Spleen (tissue), 11 donors: Measurements from ENCODE around the gene CLCN3. TPM values are rescaled to one million over a fixed set of nuclear protein-coding genes. Genes with fewer than 3 reads are reported as not detected.

Experiments used
- DNase-seq: peaks from one replicate; pipeline ENCODE4 v3.0.0-alpha.2; 2020
- H3K27ac ChIP-seq, 8 donors: fragments of 200-600 bp; sonication (generic) in 7 of 8; 1 replicate in 4 of 8; 2 replicates in 4 of 8; pipeline versions ENCODE4 v1.5.0 to v1.8.0; 2016 to 2021; ENCODE audit warnings: inconsistent platforms in 4 of 8, mild to moderate bottlenecking in 4 of 8, moderate library complexity in 1 of 8
- H3K27me3 ChIP-seq, 7 donors: fragments of 200-600 bp; sonication (generic) in 6 of 7; replicated peaks in 1 of 7; 1 replicate in 4 of 7; 2 replicates in 3 of 7; pipeline versions ENCODE4 v1.5.0 to v1.8.0; 2016 to 2021; ENCODE audit warnings: inconsistent platforms in 3 of 7, mild to moderate bottlenecking in 1 of 7
- H3K36me3 ChIP-seq, 6 donors: fragments of 200-600 bp; sonication (generic) in 5 of 6; 1 replicate in 4 of 6; 2 replicates in 2 of 6; pipeline versions ENCODE4 v1.5.0 to v1.8.0; 2016 to 2021; ENCODE audit warnings: inconsistent platforms in 2 of 6
- H3K4me1 ChIP-seq, 6 donors: fragments of 200-600 bp; sonication (generic) in 5 of 6; 1 replicate in 3 of 6; 2 replicates in 3 of 6; pipeline versions ENCODE4 v1.5.0 to v1.8.0; 2016 to 2021; ENCODE audit warnings: inconsistent platforms in 3 of 6
- H3K4me3 ChIP-seq, 8 donors: fragments of 200-600 bp; sonication (generic) in 7 of 8; 1 replicate in 4 of 8; 2 replicates in 4 of 8; pipeline versions ENCODE4 v1.5.0 to v1.8.0; 2016 to 2021; ENCODE audit warnings: inconsistent platforms in 4 of 8, mild to moderate bottlenecking in 4 of 8, moderate library complexity in 2 of 8
- H3K9me3 ChIP-seq, 8 donors: fragments of 200-600 bp; sonication (generic) in 7 of 8; 1 replicate in 4 of 8; 2 replicates in 4 of 8; pipeline versions ENCODE4 v1.5.0 to v1.8.0; 2016 to 2021; ENCODE audit warnings: inconsistent platforms in 4 of 8
- POLR2A ChIP-seq, 3 donors: fragments of 450-650 bp; IDR thresholded peaks; one replicate each; pipeline ENCODE4 v1.5.1; 2017; ENCODE audit warnings: antibody characterized with exemption in 3 of 3, mild to moderate bottlenecking in 1 of 3
- POLR2AphosphoS5 ChIP-seq, 3 donors: sonication (generic); formaldehyde crosslinking; IDR thresholded peaks; one replicate each; pipeline ENCODE4 v1.5.1; 2017; ENCODE audit warnings: antibody characterized with exemption in 3 of 3
- WGBS, 5 donors: extraction: QIAGEN DNeasy Blood & Tissue Kit in 3 of 5; methylation state at CpG; one replicate each; pipeline versions ENCODE4 v1.1.5 to v1.1.7; 2013 to 2018; 5-methylcytosine and 5-hydroxymethylcytosine counted together
- intact Hi-C: fragments of 100-400 bp; cut with DNase I; formaldehyde crosslinking; loops from one replicate; pipeline ENCODE4 v1.15.0; 2023; ENCODE audit warnings: low total_unique reads
- polyA plus RNA-seq, 3 donors: library from polyadenylated mRNA; stranded (reverse); fragments of 200-250 nt; gene quantifications; one replicate each; pipeline ENCODE4 v1.2.1, GENCODE V29; 2013
- total RNA-seq, 7 donors: library from RNA; depleted of rRNA in 3 of 7; stranded (reverse); fragments of >200 nt in 3 of 7; fragmentation: NEBNext Ultra II Directional in 4 of 7; extraction: Animal tissue kit (Norgen Biotek cat#: 25700) in 4 of 7; gene quantifications; one replicate each; pipeline versions ENCODE4 v1.1.0 to v1.2.1, GENCODE V29; 2016 to 2021
- TF ChIP-seq, protein P1 (sequence below), 11 experiments: fragments of 200-600 bp in 7 of 11; fragments of 450-650 bp in 4 of 11; sonication (generic) in 4 of 11; IDR thresholded peaks in 8 of 11; conservative IDR thresholded peaks in 3 of 11; 1 replicate in 7 of 11; 2 replicates in 4 of 11; pipeline versions ENCODE4 v1.4.0 to v1.8.0; 2016 to 2021; ENCODE audit warnings: antibody characterized with exemption in 11 of 11, inconsistent platforms in 4 of 11, mild to moderate bottlenecking in 1 of 11
- donor health status: healthy with polysubstance abuse.
- donor health status: DM: no; HTN: no; CAD: no; lungs with moderate emphysema.
- donor health status: DM: no; HTN: no; CAD: no.
- donor health status: Bipolar disorder and iron deficiency.
- donor health status: healthy.
- donor health status: DM: no; HTN: no; CAD: no.
- donor health status: DM: yes; HTN: yes; CAD: no.

The CLCN3 gene
- total and polyA plus RNA-seq, 10 donors = 4.0 to 43.3 (median 30.4) TPM

DNA sequence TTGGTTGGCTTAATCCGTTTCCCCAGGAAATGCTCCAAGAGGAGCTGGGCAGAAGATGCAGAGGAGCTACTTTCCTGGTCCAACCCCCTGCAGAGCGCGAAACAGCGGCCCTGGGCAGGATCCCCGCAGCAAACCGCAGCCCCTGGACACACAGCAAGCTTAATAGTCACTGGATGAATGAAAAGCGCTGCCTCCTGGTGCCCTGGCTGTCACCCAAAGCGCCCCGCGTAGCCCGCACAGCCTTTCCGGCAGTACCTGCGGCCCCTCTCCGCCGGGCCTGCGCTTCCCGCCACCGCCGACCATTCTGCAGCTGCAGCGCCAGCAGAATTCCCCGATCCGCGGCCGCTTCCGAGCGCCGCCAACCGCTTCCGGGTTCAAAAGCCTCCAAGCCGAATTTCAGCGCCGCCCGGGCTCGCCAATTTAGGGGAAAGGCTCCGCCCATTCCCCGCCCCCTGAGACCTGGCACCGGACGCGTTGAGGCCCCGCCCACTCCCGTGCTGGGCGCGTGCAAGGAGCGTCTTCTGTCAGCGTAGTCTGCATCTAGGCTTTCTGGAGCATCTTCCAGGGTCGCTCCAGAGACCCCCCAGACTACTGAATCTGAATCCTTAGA, 137.3 kb downstream of the CLCN3 start, which contains the start of gene HPF1:
Gene HPF1 (minus strand): TSS at position 370 of the 610 bp plus-strand sequence. CDS start 67 bp downstream, at position 303.
- peak within 1 kb of the TSS; percentile 33 to 84 (median 78) for H3K27ac ChIP-seq
- H3K36me3 ChIP-seq = peaks cover 0 to 10% (median 6%) of the 10 kb centered on the region in 6 donors
- DNase-seq = peak; percentile 97
- peaks cover 6 to 31% (median 19%) of the 10 kb centered on the region in 6 donors for H3K4me1 ChIP-seq
- no peaks in the 10 kb centered on the region for H3K27me3 ChIP-seq
- 0 to 1% (median 0%) methylated on average over 17 to 46 of the region's 46 CpGs for WGBS, 5 donors
- H3K9me3 ChIP-seq = no peaks in the 10 kb centered on the region
- intact Hi-C loops = loop anchor here (5.0 kb wide), 1 partner anchor 145 kb away; the partner anchor contains the start of gene NEK1
- peak within 1 kb of the TSS; percentile 73 to 98 (median 89) for H3K4me3 ChIP-seq
- TF ChIP-seq POLR2A (IDR thresholded peaks at IDR 0.05) = peak in 1 of 3 donors; percentile 33
- TF ChIP-seq, protein P1, sequence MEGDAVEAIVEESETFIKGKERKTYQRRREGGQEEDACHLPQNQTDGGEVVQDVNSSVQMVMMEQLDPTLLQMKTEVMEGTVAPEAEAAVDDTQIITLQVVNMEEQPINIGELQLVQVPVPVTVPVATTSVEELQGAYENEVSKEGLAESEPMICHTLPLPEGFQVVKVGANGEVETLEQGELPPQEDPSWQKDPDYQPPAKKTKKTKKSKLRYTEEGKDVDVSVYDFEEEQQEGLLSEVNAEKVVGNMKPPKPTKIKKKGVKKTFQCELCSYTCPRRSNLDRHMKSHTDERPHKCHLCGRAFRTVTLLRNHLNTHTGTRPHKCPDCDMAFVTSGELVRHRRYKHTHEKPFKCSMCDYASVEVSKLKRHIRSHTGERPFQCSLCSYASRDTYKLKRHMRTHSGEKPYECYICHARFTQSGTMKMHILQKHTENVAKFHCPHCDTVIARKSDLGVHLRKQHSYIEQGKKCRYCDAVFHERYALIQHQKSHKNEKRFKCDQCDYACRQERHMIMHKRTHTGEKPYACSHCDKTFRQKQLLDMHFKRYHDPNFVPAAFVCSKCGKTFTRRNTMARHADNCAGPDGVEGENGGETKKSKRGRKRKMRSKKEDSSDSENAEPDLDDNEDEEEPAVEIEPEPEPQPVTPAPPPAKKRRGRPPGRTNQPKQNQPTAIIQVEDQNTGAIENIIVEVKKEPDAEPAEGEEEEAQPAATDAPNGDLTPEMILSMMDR (IDR thresholded peaks at IDR 0.05 in 8 of 11, conservative IDR thresholded peaks at IDR 0.05 in 3 of 11) = peak in 1 of 11 experiments; percentile 33
- TF ChIP-seq POLR2AphosphoS5 (IDR thresholded peaks at IDR 0.05) = peak; percentile 75 to 91 (median 89)

DNA sequence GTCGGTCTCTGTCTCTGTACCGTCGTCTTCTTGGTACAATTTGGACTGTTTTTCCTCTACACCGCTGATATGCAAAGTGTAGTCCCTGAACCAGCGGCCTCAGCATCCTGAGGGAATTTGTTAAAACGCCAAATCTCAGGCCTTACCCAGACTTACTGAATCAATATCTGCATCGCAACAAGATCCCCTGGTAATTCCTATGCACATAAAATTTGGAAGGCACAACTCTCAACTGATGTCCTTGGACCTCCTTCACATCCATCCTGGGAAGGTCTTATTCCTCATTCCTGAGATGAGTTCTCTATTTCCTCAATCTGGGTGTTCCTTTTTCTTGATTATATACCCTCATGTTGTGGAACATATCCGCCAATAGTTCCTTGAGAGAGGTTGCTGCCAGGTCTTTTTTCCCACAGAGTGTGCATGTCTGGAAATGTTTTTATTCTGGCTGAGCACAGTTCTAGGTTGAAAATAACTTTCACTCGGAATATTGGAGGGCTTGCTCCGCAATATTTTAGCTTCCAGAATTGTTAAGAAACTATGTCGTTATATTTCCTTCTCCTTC, 138.1 kb downstream of the CLCN3 start:
- WGBS, 5 donors = 63 to 81% (median 67%) methylated on average over 11 of the region's 11 CpGs
- DNase-seq = no peak
- TF ChIP-seq POLR2A (IDR thresholded peaks at IDR 0.05) (no peak), POLR2AphosphoS5 (IDR thresholded peaks at IDR 0.05) (no peak)
- TF ChIP-seq, protein P1 (IDR thresholded peaks at IDR 0.05 in 8 of 11, conservative IDR thresholded peaks at IDR 0.05 in 3 of 11) = no peak
- no peaks in the 10 kb centered on the region for H3K9me3 ChIP-seq
- peak overlapping the region in 6 of 8 donors; percentile 73 to 98 (median 90) for H3K4me3 ChIP-seq
- peaks cover 6 to 31% (median 19%) of the 10 kb centered on the region in 6 donors for H3K4me1 ChIP-seq
- H3K27me3 ChIP-seq = no peaks in the 10 kb centered on the region
- H3K36me3 ChIP-seq = peaks cover 0 to 2% (median 0%) of the 10 kb centered on the region in 6 donors
- intact Hi-C loops = loop anchor here (5.0 kb wide), 1 partner anchor 146 kb away; the partner anchor contains the start of gene NEK1
- peak overlapping the region in 7 of 8 donors; percentile 33 to 84 (median 80) for H3K27ac ChIP-seq

DNA sequence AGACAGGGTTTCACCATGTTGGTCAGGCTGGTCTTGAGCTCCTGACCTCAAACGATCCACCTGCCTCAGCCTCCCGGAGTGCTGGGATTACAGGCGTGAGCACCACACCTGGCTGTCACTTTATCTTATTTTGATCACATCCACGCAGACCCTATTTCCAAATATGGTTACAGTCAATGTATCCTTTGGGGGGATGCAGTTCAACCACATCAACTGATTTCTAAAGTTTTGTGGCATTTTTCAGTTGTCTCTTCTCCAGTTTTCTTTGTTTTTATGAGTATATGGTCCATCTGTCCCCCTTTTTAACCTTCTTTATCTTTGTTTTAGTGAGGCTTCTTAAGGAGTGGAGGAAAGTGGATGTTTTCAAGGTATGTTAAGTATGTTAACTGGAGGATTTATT, 141.5 kb downstream of the CLCN3 start:
- Histone ChIP-seq H3K4me3 (no peak overlapping the region), H3K4me1 (peaks cover 2 to 15% (median 5%) of the 10 kb centered on the region in 6 donors), H3K27ac (no peak overlapping the region), H3K9me3 (no peaks in the 10 kb centered on the region), H3K27me3 (no peaks in the 10 kb centered on the region), H3K36me3 (no peaks in the 10 kb centered on the region)
- TF ChIP-seq POLR2A (IDR thresholded peaks at IDR 0.05) (no peak), POLR2AphosphoS5 (IDR thresholded peaks at IDR 0.05) (no peak)
- TF ChIP-seq, protein P1 (IDR thresholded peaks at IDR 0.05 in 8 of 11, conservative IDR thresholded peaks at IDR 0.05 in 3 of 11) = no peak
- no peak for DNase-seq
- intact Hi-C loops = no loop called here
- 51 to 59% (median 58%) methylated on average over 4 of the region's 4 CpGs for WGBS, 5 donors

DNA sequence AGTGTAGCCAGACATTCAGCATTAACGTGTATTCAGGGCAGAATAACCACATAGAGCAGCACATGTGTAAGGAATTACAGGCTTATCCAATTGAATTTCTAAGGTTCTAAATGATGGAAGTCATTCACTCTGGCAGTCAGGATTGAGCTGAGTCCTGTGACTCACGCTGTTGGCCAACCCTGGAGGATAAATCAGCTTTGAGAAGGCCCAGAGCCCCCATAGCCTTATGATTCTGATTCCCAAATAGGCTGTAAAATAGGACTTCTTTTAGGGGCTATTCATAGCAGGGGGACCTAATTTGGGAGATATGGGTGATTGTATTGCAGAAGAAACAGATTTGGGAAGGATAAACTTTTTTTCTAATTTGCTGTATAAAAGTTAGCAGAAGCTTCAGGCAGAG, 145.5 kb downstream of the CLCN3 start:
- TF ChIP-seq, protein P1 (IDR thresholded peaks at IDR 0.05 in 8 of 11, conservative IDR thresholded peaks at IDR 0.05 in 3 of 11) = no peak
- TF ChIP-seq POLR2A (IDR thresholded peaks at IDR 0.05) = no peak
- TF ChIP-seq POLR2AphosphoS5 (IDR thresholded peaks at IDR 0.05) = no peak
- H3K4me3 ChIP-seq = no peak overlapping the region
- H3K36me3 ChIP-seq = no peaks in the 10 kb centered on the region
- H3K27ac ChIP-seq = no peak overlapping the region
- no peak for DNase-seq
- intact Hi-C loops = no loop called here
- no peaks in the 10 kb centered on the region for H3K27me3 ChIP-seq
- no peaks in the 10 kb centered on the region for H3K9me3 ChIP-seq
- H3K4me1 ChIP-seq = no peaks in the 10 kb centered on the region
- WGBS, 5 donors = 82 to 94% (median 89%) methylated on average over 2 of the region's 2 CpGs
